Non-pigmented ciliary epithelial cell (primary cell): ENCODE data around the gene RNF114.
"Not testable (repeated sequence)": the region's sequence is repeated elsewhere in the genome, so short reads cannot be mapped to it uniquely, and the experiment has no call there.

Source experiments
- DNase-seq: peaks from one replicate; pipeline ENCODE4 v3.0.0-alpha.2; 2010; ENCODE audit warnings: low read depth

Gene RNF114, protein sequence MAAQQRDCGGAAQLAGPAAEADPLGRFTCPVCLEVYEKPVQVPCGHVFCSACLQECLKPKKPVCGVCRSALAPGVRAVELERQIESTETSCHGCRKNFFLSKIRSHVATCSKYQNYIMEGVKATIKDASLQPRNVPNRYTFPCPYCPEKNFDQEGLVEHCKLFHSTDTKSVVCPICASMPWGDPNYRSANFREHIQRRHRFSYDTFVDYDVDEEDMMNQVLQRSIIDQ

DNA sequence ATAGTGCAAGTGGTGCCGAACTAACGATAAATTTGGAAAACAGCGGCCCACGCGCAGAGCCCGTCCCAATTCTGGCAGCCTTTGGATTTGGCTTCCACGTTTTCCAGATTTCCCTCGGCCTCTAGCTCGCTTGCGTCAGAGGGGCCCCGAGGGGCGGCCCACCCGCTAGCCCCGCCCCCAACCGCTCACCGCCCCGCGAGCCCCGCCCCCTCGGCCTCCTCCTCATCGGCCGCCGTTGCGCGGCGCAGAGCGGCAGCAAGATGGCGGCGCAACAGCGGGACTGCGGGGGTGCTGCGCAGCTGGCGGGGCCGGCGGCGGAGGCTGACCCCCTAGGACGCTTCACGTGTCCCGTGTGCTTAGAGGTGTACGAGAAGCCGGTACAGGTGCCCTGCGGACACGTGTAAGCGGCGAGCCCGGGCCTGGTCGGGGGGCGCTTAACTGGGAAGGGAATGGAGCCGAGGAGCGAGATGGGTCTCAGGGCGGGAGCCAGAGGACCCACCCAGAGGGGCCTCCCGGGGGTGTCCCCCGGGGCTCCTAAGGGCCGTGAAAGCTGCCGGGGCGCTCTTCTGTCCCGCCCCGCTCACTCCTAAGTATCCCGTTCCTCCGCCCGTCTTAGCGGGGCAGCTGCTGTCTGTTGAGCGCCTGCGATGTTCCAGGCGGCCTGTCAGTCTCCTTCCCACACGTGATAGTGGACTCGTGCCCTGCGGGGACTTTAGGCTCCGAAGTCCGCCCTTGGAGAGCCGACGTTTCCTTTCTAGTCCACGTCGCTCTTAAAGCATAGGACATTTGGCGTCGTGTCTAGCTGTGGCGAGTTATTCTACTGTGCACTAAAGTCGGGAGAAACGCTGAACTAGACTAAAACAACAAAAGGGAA, at the start of gene RNF114:
Gene RNF114, plus strand, starts transcription at position 245 of the 874 bp plus-strand sequence. Its CDS starts 16 bp downstream, at position 261.
- DNase-seq: no peak

DNA sequence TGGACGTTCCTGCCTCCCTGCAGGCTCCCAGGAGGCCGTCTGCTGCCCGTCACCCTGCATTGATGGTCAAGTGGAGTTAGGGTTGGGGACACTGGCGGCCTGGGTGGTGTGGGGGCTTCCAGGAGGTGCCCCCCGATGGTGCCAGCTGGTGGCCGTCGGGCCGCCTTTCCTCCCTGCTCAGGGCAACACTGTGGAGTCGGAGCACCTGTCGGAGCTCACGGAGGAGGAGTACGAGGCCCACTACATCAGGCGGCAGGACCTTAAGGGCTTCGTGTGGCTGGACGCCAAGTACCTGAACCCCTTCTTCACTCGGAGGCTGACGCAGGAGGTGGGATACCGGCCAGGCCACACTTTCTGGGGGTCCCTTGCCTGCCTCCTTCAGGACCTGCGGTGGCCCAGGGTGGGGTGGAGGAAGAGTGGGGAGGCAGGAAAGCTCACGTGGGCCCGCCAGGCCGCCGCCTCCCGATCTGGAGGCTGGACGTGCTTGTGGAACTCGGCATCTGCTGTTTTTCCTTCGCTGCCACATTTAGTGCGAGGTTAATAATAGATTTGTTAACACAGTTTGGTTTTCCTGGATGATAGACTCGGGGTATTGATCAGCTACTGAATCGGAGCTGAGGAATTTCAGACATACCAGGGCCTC, 49.5 kb upstream of the RNF114 start:
- no peak for DNase-seq

DNA sequence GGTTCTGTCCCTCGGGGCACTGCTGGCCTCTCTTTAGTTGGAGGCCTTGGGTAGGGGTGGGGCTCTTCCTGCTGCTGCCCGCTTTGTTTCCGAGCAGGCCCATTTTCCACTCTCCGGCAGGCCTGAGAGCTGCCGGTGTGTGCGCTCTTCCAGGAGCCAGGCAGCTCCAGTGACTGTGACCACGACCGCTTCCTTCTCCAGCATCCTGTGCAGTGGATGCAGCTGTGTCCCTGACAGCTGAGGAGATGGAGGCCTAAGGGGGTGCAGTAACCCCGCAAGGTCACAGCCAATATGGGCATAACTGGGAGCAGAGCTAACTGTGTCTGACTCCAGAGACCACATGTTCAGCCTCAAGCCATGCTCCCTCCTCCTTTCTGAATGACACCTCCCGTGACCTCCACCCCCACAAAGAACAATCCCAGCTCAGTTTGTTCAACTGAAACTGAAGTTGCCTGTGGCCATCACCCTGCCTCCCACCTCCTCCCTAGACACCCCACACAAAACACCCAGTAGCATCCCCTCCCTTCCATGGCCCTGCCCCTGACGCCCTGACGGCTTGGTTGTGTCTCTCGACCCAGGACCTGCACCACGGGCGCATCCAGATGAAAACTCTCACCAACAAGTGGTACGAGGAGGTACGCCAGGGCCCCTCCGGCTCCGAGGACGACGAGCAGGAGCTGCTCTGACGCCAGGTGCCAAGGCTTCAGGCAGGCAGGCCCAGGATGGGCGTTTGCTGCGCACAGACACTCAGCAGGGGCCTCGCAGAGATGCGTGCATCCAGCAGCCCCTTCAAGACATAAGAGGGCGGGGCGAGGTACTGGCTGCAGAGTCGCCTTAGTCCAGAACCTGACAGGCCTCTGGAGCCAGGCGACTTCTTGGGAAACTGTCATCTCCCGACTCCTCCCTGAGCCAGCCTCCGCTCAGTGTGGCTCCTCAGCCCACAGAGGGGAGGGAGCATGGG, 48.7 kb upstream of the RNF114 start:
- DNase-seq: no peak

DNA sequence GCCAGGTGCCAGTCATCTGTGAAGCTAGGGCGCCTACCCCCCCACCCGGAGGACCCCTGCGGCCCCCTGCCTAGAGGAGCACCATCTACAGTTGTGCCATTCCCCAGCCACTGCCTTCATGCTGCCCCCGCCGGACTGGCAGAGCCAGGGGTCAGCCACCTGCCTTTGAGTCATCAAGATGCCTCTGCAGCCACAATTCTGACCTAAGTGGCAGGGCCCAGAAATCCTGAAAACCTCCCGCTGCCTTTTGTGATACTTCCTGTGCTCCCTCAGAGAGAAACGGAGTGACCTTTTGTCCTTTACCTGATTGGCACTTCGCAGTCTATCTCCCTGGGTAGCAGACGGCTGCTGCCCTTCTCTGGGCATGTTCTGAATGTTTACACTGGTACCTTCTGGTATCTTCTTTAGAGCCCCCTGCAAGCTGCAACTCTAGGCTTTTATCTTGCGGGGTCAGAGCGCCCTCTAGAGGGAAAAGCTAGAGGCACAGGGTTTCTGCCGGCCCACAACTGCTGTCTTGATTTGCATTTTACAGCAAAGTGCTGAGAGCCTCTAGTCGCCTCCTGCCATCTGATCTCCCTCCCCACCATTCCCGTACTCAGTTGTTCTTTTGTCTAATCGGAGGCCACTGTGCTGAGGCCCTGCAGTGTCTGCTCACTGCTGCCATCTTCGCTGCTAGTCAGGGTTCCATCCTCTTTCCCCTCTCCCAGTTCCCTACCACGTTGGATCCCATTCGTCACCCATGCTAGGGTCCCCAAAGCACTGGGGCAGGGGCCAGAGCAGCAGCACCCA, 47.8 kb upstream of the RNF114 start:
- no peak for DNase-seq

DNA sequence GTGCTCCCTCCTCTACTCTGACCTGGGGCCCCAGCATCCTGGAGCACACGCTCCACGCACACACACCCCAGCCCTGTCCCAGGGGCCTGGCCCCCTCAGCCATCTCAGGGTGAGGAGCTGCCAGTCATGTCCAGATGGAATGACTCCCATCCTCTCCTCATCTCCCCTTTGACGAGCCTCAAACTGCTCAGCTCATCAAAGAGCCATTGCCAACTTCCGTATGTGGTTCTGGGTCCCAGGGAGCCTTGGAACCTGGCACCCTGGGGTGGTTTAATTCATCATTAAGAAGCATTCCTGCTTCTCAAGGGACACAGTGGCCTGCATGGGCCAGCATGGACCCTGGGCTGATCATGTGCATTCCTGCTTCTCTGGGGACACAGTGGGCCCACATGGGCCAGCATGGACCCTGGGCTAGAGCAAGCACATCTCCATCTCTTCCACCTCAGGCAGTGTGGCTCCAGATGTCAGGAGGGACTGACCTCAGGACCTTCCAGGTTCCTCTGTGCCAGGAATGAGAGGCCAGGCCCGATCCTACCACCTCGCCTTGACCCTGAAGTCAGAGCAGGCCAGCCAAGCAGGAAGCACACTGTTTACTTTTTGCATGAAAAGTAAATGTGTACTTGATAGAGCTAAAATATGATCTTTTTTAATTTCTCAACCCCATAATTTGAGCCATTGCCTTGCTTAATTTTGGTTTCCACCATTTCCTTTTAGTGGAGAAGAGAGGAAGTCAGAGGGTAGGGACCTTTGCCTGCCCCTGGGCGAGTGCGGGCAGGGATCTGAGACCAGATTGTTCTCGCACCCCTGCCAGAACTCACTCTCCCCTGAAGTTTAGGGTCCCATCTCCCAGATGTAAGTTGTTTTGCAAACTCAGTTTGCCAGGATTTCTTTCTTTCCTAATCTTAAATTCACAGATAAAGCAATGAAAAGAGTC, 46.9 kb upstream of the RNF114 start:
- no peak for DNase-seq

DNA sequence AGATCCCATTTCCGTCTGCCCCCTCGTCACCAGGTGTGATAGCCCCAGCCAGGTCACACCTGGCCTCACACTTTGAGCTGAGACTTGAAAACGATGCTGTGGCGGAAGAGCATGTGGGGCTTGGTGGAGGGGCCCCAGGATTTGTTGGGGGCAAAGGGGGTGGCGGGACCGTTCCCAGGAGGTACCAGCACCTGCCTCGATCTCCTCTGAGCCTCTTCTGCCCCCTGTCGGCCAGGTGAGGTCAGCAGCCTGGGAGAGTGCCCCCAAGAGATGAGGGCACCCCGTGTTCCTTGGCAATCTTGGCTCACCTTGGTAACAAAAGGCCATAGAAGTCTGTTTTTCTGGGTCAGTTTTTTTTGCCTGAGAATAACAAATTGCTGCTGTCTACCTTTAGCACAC, 46.3 kb upstream of the RNF114 start:
- no peak for DNase-seq

DNA sequence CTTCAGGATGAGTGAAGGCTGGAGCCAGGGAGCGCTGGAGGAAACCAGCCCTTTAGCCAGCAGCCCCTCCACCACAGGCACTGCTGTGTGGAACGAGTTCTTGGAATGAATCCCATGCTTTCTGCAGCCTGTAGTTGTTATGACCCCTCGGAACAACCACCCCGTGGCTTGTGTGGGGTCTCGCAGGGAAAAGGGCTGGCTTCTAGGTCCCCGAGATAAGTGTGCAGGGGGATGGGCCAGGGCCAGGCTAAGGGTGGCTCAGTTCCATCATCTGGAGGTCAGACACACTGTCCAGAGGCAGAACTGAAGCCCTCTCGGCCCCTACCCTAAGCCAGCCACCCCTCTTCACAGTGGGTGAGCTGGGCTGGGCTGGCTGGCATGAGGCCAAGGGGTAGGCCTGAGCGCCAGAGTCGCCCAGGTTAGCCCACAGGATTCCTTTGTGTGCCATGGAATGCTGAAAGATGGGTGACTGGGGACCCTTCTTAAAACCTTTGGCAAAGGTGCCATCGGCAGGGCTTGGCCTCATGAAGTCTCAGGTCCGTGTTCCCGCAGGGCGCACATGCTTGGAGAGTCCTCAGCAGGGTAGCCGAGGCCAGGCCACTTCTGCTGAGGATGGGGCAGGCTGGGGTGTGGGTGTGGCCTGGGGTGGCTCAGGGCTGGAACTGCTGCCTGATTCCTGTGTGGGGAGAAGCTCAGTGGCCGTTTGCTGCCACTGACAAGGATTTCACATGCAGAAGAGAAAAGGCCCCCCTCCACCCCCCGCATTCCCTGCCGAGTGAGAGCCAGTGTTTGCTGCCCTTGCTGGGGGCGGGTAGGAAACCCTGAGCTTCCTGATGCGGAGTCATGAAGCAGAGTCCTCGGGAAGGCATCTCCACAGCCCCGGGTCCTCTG, 45.5 kb upstream of the RNF114 start:
- no peak for DNase-seq

DNA sequence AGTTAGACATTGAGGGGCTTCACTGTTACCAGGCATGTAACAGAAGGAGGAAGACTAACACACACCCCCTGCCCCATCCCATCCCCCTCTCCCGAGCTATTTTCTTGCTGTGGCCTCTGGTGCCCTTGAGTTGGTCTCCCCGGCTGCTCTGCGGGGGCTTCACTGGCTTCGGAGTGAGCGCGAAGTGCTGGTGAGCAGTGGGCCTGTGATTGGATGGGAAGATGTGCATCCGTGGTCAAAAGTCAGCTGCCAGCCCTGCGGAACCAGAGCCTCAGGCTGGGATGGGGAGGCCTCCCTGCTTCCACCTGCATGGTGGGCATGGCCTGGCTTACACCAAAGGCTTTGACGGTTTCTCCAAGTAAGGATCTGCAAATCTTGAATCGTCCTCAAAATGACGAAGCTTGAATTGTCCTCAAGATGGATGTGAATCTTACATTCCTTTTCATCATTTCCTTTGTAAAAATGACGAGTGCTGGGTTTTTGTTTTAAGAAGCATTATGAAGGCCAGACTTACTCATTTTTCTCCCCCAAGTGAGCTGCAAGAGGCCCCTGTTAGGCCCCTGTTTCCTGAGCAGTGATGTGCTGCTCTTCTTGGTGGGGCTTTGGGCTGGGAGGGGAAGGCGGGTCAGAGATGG, 44.6 kb upstream of the RNF114 start:
- DNase-seq: no peak

DNA sequence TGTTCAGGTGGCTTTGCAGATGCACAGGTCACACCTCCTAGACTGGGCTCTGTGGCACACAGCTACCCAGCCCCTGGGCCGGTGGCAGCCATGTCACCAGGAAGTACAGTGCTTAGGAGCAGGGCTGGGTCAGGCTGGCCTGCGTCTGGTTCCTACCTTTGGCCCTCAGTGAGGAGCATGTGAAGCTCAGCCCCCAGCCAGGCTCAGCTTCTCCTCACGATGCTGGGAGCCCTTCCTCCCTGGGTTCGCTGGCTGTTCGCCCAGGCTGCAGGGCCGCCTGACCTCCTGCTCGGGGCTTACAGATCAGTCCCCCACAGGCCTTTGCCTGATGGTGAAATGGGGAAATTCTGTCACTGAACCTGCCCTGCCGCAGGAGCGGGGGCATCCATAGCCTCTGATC, 43.9 kb upstream of the RNF114 start:
- no peak for DNase-seq

DNA sequence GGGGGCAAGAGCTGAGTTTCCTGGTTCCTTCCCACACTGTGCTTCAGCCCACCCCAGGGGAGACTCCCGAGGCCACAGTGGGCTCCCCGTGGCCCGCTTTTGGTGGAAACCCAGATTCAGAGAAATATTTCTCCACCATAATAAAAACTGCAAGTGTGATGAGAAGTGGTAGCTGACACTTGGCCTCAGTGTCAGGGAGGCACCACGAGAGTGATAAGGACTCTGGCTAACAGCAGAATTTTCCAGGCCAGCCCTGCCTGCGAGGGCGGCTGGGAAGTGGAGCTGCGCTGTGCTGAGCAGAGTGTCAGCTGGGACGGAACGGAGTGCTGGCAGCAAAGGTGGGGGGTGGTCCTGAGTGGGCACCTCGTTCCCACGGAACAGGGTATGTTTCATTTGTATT, 43.4 kb upstream of the RNF114 start:
- no peak for DNase-seq

DNA sequence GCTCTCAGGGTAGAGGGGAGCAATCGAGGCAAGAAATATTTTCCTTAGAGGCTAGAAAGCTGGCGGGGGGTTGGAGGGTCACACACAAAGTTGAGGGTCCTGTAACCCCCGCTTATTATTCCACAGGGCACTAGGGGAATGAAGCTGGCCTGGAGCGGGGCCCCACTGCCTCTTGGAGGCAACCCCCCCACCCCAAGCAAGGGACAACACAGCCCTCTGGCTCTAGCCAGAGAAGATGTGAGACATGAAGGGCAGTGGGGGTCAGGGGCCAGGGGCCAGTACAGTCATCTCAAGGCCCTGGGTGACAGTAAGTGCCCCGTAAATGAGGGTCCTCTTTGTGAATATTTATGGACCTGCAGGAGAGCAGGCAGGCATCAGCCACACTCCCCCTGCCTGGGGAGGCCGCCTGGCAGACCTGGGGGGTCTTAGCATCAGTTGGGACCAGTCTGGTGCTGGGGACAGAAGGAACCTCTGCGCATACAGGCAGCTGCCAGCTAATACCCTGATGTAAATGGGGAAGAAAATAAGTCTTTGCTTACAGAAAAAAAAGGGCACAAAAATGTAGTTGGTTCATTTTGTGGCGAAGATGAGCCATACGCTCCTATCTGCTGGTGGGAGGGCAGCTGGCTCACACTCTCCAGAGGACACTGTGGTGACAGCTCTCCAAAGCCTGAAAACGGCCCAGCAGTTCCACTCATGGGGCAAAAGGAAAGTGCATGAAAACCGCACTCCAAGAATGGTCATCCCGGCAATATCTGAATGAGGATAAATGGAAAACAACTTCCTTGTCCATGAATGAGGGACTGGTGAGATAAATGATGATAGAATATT, 42.7 kb upstream of the RNF114 start:
- no peak for DNase-seq

DNA sequence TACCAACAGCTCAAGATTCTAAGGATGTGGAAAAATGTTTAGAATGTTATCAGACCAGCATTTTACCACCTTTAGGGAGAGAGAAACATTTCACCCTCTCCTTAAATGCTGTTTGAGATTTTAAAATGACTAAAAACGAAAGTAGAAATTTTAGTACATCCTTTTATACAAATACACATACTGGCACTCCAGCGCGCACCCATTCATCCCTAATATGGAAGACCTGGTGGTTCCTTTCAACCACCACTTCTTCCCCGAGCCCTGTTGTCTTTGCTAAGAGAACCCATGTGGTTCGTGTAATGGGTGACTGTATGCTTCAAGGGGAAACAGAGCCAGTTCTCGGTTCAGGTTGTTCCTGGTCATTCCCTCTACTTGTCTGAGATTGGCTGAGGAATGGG, 42.1 kb upstream of the RNF114 start:
- no peak for DNase-seq

DNA sequence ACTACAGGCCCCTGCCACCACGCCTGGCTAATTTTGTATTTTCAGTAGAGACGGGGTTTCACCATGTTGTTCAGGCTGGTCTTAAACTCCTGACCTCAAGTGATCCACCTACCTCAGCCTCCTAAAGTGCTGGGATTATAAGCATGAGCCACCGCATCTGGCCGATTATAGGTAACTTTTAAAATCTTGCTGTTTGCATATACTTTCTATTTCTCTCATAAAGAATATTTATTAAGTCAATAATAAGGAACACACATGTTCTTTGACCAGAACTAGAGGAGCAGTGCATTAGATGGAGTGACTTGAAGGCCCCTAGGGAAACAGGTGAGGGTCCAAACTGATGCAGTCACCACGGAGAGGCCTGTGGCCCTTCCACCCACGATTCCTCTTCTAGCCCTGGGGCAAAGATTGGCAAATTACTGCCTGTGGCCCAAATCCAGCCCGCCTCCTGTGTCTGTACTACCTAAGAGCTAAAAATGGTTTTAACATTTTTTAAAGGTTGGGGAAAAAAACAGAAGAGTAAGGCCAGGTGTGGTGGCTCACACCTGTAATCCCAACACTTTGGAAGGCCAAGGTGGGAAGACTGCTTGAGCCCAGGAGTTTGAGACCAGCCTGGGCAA, 40.6 kb upstream of the RNF114 start:
- not testable (repeated sequence) for DNase-seq

DNA sequence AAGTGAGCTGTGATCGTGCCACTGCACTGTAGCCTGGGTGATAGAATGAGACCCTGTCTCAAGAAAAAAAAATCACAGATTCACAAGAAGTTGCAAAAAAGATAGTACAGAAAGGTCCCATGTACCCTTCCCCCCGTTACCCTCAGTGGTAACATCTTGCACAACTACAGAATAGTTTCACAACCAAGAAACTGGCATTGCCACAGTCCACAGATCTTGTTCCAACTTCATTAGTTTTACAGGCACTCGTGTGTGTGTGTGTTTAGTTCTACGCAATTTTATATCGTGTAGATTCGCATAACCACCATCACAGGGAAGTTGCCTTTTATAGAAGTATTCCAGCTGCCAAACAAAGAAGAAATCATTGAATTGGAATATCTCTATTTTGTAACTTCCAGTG, 40.0 kb upstream of the RNF114 start:
- no peak for DNase-seq

DNA sequence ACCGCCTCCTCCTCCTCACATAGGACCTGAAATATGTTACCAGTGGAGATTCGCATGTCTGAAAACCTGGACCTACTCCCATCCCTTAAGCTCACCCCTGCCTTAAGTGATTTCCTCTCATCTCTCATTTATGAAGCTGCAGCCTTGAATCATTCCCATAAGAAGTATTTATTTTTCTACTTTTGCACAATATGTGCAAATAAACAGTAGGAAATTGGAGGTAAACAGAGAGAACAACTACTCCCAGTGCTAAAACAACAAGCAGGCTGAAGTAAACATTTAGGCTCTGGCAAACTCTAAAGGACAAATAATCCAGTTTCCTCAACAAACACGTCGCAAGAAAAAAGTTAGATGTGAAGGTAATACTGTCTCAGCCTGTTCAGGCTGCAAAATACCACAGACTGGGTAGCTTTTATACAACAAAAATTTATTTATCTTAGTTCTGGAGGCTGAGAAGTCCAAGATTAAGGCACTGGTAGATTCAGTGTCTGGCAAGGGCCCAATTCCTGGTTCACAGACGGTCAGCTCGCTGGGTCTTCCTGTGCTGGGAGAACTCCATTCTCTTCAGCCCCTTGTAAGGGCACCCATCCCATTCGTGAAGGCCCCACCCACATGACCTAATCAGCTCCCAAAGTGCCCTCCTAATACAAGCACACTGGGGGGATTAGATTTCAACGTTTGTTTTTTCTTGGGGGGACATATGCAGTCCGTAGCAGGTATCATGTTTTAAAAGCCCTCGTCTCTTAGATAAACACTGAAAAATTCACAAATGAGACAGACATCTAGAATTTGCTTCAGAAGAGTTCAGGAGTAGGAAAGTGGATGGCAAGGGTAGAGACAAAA, 36.4 kb upstream of the RNF114 start:
- no peak for DNase-seq

DNA sequence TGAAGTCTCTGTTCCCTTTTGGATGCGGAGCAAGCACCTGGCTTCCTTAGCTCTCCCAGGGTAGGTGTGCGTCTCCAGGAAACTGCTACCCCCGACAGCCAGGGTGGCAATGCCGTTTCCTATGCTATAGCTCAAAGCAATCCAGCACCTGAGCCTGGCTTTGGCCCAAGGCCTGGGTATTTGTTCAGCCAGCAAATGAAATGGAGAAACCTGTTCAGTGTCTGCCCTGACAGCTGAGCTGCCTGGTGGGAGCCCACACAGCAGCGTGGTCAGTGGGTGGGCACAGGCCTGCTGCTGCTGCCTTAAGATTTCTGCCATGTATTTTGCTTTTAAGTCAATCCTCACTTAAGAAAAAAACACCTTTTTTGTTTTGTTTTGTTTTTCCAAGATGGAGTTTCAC, 34.6 kb upstream of the RNF114 start:
- DNase-seq: no peak
